Measurements from ENCODE around the gene P2RY11. TPM values are rescaled to one million over a fixed set of nuclear protein-coding genes. Genes with fewer than 3 reads are reported as not detected.

P2RY11 gene
- total RNA-seq, 1 experiment from 2014 or later, result 60.6 TPM

DNA sequence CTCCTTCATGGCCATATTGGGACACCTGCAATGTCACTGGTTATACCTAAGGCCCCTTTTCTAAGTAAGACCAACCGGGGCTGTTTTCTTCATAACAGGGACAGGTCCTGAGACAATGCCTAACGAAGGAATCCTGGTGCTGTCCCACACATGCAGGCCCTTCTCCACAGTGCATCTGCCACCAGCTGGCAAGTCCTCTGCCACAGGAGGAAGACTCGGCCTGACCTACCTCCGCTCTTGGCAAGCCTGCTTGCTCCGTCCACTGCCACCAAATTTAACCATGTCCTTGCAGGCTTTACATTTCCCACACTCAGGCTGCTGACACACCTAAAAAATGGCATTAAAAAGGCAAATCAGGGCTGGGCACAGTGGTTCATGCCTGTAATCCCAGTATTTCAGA lies 40.0 kb downstream of the P2RY11 start:
- H3K27ac Mint-ChIP-seq, result no peak overlapping the region
- no peaks in the 10 kb centered on the region for H3K27me3 Mint-ChIP-seq (ENCODE audit: low read depth)
- TF ChIP-seq, protein P1, sequence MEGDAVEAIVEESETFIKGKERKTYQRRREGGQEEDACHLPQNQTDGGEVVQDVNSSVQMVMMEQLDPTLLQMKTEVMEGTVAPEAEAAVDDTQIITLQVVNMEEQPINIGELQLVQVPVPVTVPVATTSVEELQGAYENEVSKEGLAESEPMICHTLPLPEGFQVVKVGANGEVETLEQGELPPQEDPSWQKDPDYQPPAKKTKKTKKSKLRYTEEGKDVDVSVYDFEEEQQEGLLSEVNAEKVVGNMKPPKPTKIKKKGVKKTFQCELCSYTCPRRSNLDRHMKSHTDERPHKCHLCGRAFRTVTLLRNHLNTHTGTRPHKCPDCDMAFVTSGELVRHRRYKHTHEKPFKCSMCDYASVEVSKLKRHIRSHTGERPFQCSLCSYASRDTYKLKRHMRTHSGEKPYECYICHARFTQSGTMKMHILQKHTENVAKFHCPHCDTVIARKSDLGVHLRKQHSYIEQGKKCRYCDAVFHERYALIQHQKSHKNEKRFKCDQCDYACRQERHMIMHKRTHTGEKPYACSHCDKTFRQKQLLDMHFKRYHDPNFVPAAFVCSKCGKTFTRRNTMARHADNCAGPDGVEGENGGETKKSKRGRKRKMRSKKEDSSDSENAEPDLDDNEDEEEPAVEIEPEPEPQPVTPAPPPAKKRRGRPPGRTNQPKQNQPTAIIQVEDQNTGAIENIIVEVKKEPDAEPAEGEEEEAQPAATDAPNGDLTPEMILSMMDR (conservative IDR thresholded peaks at IDR 0.05), result no peak
- no peak overlapping the region for H2BK20ac ChIP-seq (ENCODE audit: low read depth, low read length, poor library complexity, severe bottlenecking)
- no peak overlapping the region for H4K91ac ChIP-seq (ENCODE audit: insufficient read length, low read depth, low read length)
- H2BK12ac ChIP-seq (ENCODE audit: insufficient read length, low read depth, low read length), result no peak overlapping the region
- no peak overlapping the region for H3K4me2 ChIP-seq (ENCODE audit: insufficient read depth, insufficient read length, low read length)
- H3K9me3 Mint-ChIP-seq, result no peaks in the 10 kb centered on the region
- H2BK15ac ChIP-seq (ENCODE audit: low read depth, low read length), result no peak overlapping the region
- no peaks in the 10 kb centered on the region for H3K79me1 ChIP-seq (ENCODE audit: insufficient read depth, low read depth, low read length, poor library complexity, severe bottlenecking)
- no peak overlapping the region for H3K4me3 Mint-ChIP-seq
- H4K5ac ChIP-seq (ENCODE audit: insufficient read length, low read depth, low read length), result no peak overlapping the region
- no peak overlapping the region for H3K56ac ChIP-seq (ENCODE audit: insufficient read length, low read depth, low read length)
- H3K18ac ChIP-seq (ENCODE audit: insufficient read length, low read depth, low read length), result no peak overlapping the region
- no peak overlapping the region for H3K14ac ChIP-seq (ENCODE audit: insufficient read depth, low read length)
- H3K36me3 Mint-ChIP-seq (ENCODE audit: insufficient read depth in 1 of 3, low read depth in 3 of 3), result peaks cover 56 to 92% (median 89%) of the 10 kb centered on the region in 3 experiments; a peak in 6 of 7 replicates
- H4K20me1 ChIP-seq (ENCODE audit: control insufficient read depth, insufficient read depth, insufficient read length), result no peaks in the 10 kb centered on the region
- H3K27me3 ChIP-seq (ENCODE audit: insufficient read depth, low read length), result no peaks in the 10 kb centered on the region
- H3K4me1 Mint-ChIP-seq, result no peaks in the 10 kb centered on the region
- WGBS (ENCODE audit: extremely low coverage, insufficient read length, low lambda C conversion rate), result no CpG with 5 or more reads among the region's 5 CpGs
- H2BK5ac ChIP-seq (ENCODE audit: insufficient read length, low read length), result no peak overlapping the region
- H3K4me1 ChIP-seq (ENCODE audit: insufficient read depth, low read length), result no peaks in the 10 kb centered on the region
- H3K9ac ChIP-seq (ENCODE audit: extremely low read depth, insufficient read length, low read length), result no peak overlapping the region
- H3K23ac ChIP-seq (ENCODE audit: insufficient read length, low read depth, low read length), result no peak overlapping the region
- H3K9me3 ChIP-seq (ENCODE audit: control insufficient read depth, low read depth, low read length), result no peaks in the 10 kb centered on the region
- H2BK120ac ChIP-seq (ENCODE audit: low read depth, low read length, poor library complexity, severe bottlenecking), result no peak overlapping the region
- H3T11ph ChIP-seq (ENCODE audit: low read length), result no peak overlapping the region
- no peaks in the 10 kb centered on the region for H3K23me2 ChIP-seq (ENCODE audit: insufficient read length, low read depth, low read length, poor library complexity, severe bottlenecking)
- no peak overlapping the region for H2AK5ac ChIP-seq (ENCODE audit: insufficient read length, low read length)
- H4K8ac ChIP-seq (replicated peaks; ENCODE audit: insufficient read length, low read depth, low read length), result no peak overlapping the region
- H3K4ac ChIP-seq (ENCODE audit: low read depth, low read length), result no peak overlapping the region
- H3K79me2 ChIP-seq (ENCODE audit: insufficient read depth, low read length), result no peaks in the 10 kb centered on the region
- H2AFZ ChIP-seq (ENCODE audit: low read length), result no peak overlapping the region
- no peak for DNase-seq
- no peak overlapping the region for H3K27ac ChIP-seq (ENCODE audit: insufficient read length, low read depth, low read length)
